ENCODE measurements around the gene BIVM.
A peak's percentile ranks its signal among the peaks of the same experiment; 100 is the strongest.

Gene BIVM

GRCh38 chr13:102792396-102792795 lies 6.5 kb upstream of the BIVM start:
- DNase-seq: no peak

- DNase-seq: no peak
Observed at GRCh38 chr13:102793611-102794355, 5.1 kb upstream of the BIVM start.

DNA sequence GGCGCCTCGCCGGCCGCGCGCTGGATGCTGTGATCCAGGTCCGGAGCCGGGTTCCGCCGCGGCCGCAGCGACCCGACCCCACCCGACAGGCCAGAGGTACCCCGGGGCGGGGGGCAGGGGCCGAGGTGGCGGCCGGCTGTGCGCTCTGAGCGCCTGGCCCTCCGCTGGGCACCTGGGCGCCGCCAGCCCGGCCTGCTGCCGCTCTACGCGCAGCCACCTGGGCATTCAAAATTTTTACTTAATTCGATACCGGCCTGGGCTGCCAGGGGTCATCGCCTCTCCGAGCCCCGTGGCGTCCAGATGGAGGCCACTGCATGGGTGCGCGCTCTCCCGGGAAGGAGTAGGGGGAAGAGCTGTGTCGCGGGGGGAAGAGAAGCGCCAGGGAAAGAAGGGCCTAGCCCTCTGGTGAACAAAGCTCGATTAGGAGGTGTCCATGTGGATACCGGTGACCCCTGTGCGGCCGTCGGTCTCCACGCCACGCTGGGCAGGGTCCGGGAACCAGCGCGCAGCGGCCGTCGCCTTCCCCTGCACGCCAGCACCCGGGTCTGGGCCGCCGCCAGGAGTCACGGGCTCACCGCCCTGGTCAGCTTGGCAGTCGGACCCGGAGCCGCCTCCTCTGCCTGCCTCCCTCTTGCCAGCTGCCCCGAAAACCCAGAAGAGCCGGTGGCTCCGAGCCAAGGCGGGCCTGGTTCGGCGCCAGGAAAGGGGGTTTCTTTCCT lies 666 bp downstream of the BIVM start:
- no peak for DNase-seq

DNA sequence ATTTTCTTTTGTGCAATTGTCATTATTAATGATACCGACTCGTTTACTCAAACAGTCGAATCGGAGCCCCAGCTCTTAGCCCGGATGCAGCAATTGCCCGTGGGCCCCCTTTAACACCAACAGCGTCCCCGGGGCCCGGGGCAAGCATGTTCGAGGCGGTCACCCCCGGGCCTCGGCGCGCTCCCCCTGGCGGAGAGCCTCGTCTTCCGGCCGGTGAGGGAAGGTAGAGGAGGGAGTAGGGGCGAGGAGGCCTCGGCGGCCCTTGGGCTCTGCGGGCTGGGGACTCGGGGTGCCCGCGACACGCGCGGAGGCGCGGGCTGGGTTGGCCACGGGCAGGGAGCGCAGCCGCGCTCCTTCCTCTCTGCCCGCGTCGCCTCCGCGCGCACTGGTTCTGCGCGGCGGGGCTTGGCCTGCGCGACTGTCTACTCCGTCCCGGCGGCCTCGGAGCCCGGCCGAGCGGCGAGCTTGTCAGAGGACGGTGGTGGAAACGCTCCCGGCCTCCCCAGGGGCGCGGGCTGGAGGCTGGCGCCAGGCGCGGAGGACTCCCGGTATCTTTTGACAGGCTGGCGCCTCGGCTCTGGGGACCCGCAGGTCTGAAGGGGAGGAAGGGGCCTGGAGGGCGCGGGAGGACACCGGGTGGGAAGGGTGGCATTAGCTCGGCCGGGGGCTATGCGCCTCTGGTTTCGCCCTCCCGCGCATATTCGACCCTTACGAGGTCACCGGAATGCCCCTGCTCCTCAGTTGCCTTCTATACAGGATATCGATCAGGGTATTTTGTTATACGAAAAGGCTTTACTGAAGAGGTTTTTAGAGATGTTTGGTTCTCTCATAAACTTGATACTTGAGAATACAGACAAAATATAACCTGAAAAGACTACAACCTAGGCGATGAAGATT lies 1.5 kb downstream of the BIVM start:
- DNase-seq: peak; percentile 86

GRCh38 chr13:102805680-102806079 lies 6.8 kb downstream of the BIVM start:
- DNase-seq: no peak

GRCh38 chr13:102807699-102808098 lies 8.8 kb downstream of the BIVM start:
- no peak for DNase-seq

DNA sequence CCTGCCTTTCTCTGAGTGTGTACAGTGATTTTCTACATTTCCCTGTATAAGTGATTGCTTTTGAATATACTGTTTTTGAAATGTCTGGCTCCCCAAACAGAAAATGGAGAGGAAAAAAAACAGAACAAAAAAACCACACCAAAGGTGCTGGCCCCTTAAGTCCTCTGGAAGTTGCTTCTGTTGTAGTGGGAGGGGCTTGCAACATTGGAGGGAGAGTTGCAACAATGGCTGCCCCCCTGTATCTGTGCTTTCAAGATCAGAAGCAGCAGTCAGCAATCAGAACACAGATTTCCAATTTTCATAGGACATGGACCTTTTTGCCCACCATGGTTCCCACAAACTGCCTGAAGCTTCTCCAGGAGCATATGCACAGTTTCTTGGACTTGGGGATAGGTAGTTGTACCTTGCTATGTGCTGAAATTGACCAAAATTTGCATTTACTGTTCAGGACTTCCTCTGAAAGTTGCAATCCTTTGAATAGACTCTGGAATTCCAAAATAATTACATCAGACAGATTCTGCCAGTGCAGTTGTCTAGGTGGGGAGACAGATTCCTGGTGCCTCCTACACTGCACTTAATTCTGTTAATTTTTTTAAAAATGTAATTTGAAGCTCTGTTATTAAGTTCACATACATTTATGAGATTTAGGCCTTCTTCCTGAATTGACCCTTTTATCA lies 13.8 kb downstream of the BIVM start:
- DNase-seq: no peak

DNA sequence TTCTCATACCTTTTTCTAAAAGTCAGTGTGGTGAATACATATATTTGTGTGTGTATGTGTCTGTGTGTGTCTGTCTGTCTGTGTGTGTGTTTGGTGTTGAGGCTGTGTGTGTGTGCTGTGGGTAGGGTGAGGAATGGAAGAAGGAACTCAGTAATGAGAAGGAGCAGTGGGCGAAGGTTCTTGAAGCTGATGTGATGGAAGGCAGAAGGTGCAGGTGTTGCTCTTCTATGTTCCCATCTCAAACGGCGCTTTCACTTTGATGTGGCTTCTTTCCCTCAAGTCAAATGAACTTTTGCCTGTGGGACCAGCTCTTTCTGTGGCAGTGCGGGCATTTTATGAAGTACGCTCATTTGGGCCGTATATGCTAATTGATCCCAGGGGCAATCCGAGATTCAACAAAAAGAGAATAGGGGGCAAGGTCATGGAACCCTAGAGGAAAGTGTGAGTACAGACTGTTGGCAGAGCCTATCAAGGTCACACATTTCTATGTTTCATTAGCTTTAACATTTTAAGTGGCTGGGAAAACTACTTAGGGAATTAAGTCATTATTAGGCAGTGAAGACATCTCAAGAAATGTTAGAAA lies 15.2 kb downstream of the BIVM start:
- DNase-seq: no peak

- DNase-seq: no peak
Observed at GRCh38 chr13:102814793-102815192, 15.9 kb downstream of the BIVM start.

DNA sequence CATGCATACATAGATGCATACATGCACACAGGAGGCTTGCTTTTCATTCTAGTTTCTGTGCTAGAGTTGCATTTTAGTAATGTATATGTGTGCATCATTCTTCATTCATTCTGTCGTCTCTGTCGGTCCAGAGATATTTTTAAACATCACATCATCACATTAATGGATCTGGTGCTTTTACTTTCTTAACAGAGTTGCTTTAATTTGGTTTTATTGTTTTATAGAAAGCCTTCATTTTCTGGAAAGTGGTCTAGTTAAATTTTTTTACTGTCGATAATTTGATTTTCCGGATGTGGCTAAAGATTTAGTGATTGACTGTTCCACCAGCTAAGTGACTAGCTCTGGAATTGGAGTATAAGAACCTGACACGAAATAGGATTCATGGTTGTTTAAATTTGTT lies 16.9 kb downstream of the BIVM start:
- DNase-seq: no peak

DNA sequence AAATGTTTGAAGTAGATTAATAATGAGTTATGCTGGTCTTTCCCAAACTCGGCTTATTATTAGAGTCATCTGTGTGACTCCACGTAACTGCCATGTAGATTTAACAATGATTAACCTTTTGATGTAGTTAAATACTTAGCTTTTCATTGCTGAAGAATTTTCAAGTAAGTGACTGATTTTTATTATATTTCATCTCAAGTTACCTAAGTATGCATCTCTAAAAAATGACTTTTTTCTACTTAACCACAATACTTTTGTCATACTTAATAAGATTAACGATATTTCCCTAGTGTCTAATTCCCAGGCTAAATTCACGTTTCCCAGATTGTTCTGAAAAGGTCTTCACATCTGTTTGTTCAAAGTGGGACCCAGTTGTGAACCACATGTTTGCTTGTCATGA lies 17.8 kb downstream of the BIVM start:
- DNase-seq: no peak

GRCh38 chr13:102817241-102817640 lies 18.3 kb downstream of the BIVM start:
- DNase-seq: no peak

DNA sequence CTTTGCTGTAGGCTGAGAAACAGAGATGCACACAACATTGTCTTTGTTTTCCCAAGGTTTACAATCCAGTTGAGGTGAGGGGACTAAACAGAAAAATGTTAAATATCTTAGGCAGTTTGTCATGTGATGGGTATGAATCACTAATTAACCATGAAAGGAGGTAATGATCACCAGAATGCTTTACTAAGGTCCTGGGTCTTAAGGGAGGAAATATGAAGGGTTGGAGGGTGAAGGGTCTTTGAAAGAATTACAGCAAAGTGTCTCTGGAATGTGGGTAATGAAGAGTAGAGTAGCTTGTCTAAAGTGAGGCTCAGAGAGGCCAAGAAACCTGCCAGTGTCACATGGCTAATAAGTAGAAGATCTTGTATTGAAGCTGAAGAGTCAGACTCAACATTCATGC lies 19.0 kb downstream of the BIVM start:
- DNase-seq: no peak

- DNase-seq: no peak
Observed at GRCh38 chr13:102825400-102825799, 26.5 kb downstream of the BIVM start.

GRCh38 chr13:102825921-102826706 lies 27.2 kb downstream of the BIVM start:
- DNase-seq: no peak

DNA sequence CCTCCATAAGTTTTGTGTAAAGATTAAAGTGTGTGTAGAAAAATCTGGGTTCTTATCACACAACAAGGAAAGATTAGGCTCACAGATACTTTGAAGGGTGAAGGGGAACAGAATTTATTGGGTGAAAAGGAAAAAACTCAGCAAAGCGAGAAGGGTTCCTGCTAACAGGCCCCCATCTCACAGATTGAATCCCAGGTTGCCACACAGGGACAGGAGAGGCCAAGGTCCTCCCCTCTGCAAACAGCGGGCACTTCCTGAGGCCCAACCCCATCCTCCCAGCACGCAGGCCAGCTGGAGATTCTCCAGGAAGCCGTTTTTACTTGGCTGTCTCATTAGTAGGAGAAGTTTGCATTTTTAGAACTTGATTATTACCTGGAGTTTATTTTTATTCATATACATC lies 31.7 kb downstream of the BIVM start:
- no peak for DNase-seq

DNA sequence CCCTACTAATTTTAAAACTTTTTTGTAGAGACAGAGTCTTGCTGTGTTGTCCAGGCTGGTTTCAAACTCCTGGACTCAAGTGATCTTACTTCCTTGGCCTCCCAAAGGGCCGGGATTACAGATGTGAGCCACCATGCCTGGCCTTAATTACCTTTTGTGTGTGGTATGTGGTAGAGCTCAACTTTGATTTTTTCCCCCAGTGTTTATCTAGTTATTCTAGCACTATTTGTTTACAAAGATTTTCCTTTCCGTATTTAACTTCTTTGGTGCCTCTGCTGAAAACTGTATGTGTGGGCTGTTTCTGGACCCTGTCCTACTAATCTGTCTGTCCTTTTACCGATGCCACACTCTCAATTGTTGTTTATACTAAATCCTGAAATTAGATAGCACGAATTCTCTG lies 37.6 kb downstream of the BIVM start:
- no peak for DNase-seq

DNA sequence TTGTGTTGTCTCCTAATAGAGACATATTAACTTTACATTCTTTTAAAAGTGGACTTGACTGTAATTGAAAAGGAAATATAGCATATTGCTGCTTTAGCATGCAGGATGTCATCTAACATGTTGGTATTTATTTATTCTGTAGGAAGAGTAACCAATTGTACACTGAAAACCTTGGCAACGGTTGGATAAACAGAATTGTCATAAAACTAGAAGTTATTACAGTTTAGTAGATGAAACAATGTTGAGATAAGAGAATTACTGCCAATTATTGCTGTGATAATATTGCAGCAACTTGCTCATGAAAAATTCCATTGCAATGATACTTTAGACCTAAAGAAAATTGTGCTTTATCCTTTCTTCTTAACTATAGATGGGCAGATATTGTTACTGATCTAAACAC lies 39.4 kb downstream of the BIVM start:
- no peak for DNase-seq

- DNase-seq: no peak
Observed at GRCh38 chr13:102838982-102839381, 40.1 kb downstream of the BIVM start.

- no peak for DNase-seq
Observed at GRCh38 chr13:102839462-102839861, 40.5 kb downstream of the BIVM start.

DNA sequence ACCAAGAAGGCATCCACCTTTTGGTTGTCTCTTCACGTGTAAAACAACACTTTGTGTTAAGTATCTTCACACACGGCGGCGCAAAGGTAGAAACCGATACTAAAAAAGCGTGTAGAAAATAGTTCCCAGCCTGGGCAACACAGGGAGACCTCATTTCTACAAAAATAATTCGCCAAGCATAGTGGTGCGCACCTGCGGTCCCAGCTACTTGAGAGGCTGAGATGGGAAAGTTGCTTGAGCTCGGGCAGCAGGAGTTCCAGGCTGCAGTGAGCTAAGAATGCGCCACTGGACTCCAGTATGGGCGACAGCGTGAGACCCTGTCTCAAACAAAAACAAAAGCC lies 46.3 kb downstream of the BIVM start:
- DNase-seq: no peak

All from GDM1 (cell line).